Activated T-helper 2 cell treated with anti-CD3 and anti-CD28 coated beads, Interferon-gamma antibody, Interleukin-2, Interleukin-4, amounts not matched to agents 10 μg/mL and 5 μg/mL and 100 μg/mL, durations not matched to agents 14 hours and 24 hours and 36 hours (primary cell): Measurements from ENCODE around the gene NSD2. TPM values are rescaled to one million over a fixed set of nuclear protein-coding genes. Genes with fewer than 3 reads are reported as not detected.

Experiments used
- DNase-seq: peaks from one replicate; pipeline ENCODE4 v3.0.0; 2021; ENCODE audit warnings: low spot score
- H3K27ac Mint-ChIP-seq: one replicate; pipeline ENCODE4 v1.8.0; 2021; ENCODE audit warnings: mixed read lengths
- H3K27me3 Mint-ChIP-seq: one replicate; pipeline ENCODE4 v1.8.0; 2021; ENCODE audit warnings: low read depth, mixed read lengths
- H3K36me3 Mint-ChIP-seq: one replicate; pipeline ENCODE4 v1.8.0; 2021; ENCODE audit warnings: low read depth, mixed read lengths
- H3K4me1 Mint-ChIP-seq: one replicate; pipeline ENCODE4 v1.8.0; 2021; ENCODE audit warnings: low read depth, mixed read lengths
- H3K4me3 Mint-ChIP-seq: one replicate; pipeline ENCODE4 v1.8.0; 2021; ENCODE audit warnings: low read depth, mild to moderate bottlenecking, moderate library complexity, mixed read lengths
- H3K9me3 Mint-ChIP-seq: one replicate; pipeline ENCODE4 v1.8.0; 2021; ENCODE audit warnings: mixed read lengths
- intact Hi-C: fragments of 100-400 bp; cut with micrococcal nuclease; formaldehyde crosslinking; loops from one replicate; pipeline ENCODE4 v1.15.1; 2023
- total RNA-seq: library from RNA; stranded (reverse); gene quantifications from 2 replicates; pipeline ENCODE4 v1.2.3, GENCODE V29; 2022

The NSD2 gene
- total RNA-seq, 1 donor from 2014 or later, result 208 TPM

GRCh38 chr4:1964971-1965370, 93.8 kb downstream of the NSD2 start:
- H3K36me3 Mint-ChIP-seq, result peaks cover 91% of the 10 kb centered on the region
- H3K27ac Mint-ChIP-seq, result no peak overlapping the region
- DNase-seq, result no peak
- intact Hi-C loops, result no loop called here
- no peak overlapping the region for H3K4me3 Mint-ChIP-seq
- no peaks in the 10 kb centered on the region for H3K9me3 Mint-ChIP-seq
- peaks cover 3% of the 10 kb centered on the region for H3K4me1 Mint-ChIP-seq
- no peaks in the 10 kb centered on the region for H3K27me3 Mint-ChIP-seq

GRCh38 chr4:1967512-1968149, 96.4 kb downstream of the NSD2 start:
- H3K27me3 Mint-ChIP-seq, result no peaks in the 10 kb centered on the region
- H3K4me3 Mint-ChIP-seq, result no peak overlapping the region
- intact Hi-C loops, result no loop called here
- peaks cover 85% of the 10 kb centered on the region for H3K36me3 Mint-ChIP-seq
- H3K4me1 Mint-ChIP-seq, result peaks cover 3% of the 10 kb centered on the region
- H3K27ac Mint-ChIP-seq, result peak overlapping the region; percentile 40
- DNase-seq, result no peak
- H3K9me3 Mint-ChIP-seq, result no peaks in the 10 kb centered on the region

GRCh38 chr4:1968686-1969295, 97.6 kb downstream of the NSD2 start:
- no peak overlapping the region for H3K4me3 Mint-ChIP-seq
- intact Hi-C loops, result no loop called here
- H3K4me1 Mint-ChIP-seq, result no peaks in the 10 kb centered on the region
- DNase-seq, result no peak
- no peak overlapping the region for H3K27ac Mint-ChIP-seq
- peaks cover 82% of the 10 kb centered on the region for H3K36me3 Mint-ChIP-seq
- H3K27me3 Mint-ChIP-seq, result no peaks in the 10 kb centered on the region
- no peaks in the 10 kb centered on the region for H3K9me3 Mint-ChIP-seq

- Mint-ChIP-seq H3K27ac (peak overlapping the region; percentile 1), H3K36me3 (peaks cover 81% of the 10 kb centered on the region)
- intact Hi-C loops, result no loop called here
Measured at GRCh38 chr4:1969928-1970723, 98.9 kb downstream of the NSD2 start.

GRCh38 chr4:1970926-1971325, 99.7 kb downstream of the NSD2 start:
- Mint-ChIP-seq H3K27me3 (no peaks in the 10 kb centered on the region), H3K27ac (no peak overlapping the region), H3K9me3 (no peaks in the 10 kb centered on the region), H3K4me1 (no peaks in the 10 kb centered on the region), H3K36me3 (peaks cover 80% of the 10 kb centered on the region), H3K4me3 (no peak overlapping the region)
- no peak for DNase-seq
- intact Hi-C loops, result no loop called here

More at GRCh38 chr4:1969928-1970723, 98.9 kb downstream of the NSD2 start:
- no peak for DNase-seq
- Mint-ChIP-seq H3K27me3 (no peaks in the 10 kb centered on the region), H3K4me1 (no peaks in the 10 kb centered on the region), H3K9me3 (no peaks in the 10 kb centered on the region), H3K4me3 (no peak overlapping the region)

GRCh38 chr4:1971456-1972200, 100.4 kb downstream of the NSD2 start:
- no peak for DNase-seq
- H3K27me3 Mint-ChIP-seq, result no peaks in the 10 kb centered on the region
- H3K4me3 Mint-ChIP-seq, result no peak overlapping the region
- H3K9me3 Mint-ChIP-seq, result no peaks in the 10 kb centered on the region
- no peak overlapping the region for H3K27ac Mint-ChIP-seq
- no peaks in the 10 kb centered on the region for H3K4me1 Mint-ChIP-seq
- H3K36me3 Mint-ChIP-seq, result peaks cover 81% of the 10 kb centered on the region
- intact Hi-C loops, result no loop called here

- no peak overlapping the region for H3K4me3 Mint-ChIP-seq
- intact Hi-C loops, result no loop called here
- H3K36me3 Mint-ChIP-seq, result peaks cover 81% of the 10 kb centered on the region
- DNase-seq, result no peak
- no peak overlapping the region for H3K27ac Mint-ChIP-seq
- H3K9me3 Mint-ChIP-seq, result no peaks in the 10 kb centered on the region
- no peaks in the 10 kb centered on the region for H3K27me3 Mint-ChIP-seq
- H3K4me1 Mint-ChIP-seq, result no peaks in the 10 kb centered on the region
Measured at GRCh38 chr4:1972414-1972813, 101.2 kb downstream of the NSD2 start.

GRCh38 chr4:1973218-1973617, 102.0 kb downstream of the NSD2 start:
- DNase-seq, result no peak

GRCh38 chr4:1973661-1974060, 102.5 kb downstream of the NSD2 start:
- no peak overlapping the region for H3K27ac Mint-ChIP-seq
- H3K36me3 Mint-ChIP-seq, result peaks cover 78% of the 10 kb centered on the region
- no peak for DNase-seq
- H3K27me3 Mint-ChIP-seq, result no peaks in the 10 kb centered on the region
- no peaks in the 10 kb centered on the region for H3K4me1 Mint-ChIP-seq
- no peak overlapping the region for H3K4me3 Mint-ChIP-seq
- intact Hi-C loops, result no loop called here
- no peaks in the 10 kb centered on the region for H3K9me3 Mint-ChIP-seq

More at GRCh38 chr4:1973218-1973617, 102.0 kb downstream of the NSD2 start:
- H3K9me3 Mint-ChIP-seq, result no peaks in the 10 kb centered on the region
- H3K36me3 Mint-ChIP-seq, result peaks cover 78% of the 10 kb centered on the region
- H3K4me1 Mint-ChIP-seq, result no peaks in the 10 kb centered on the region
- H3K27me3 Mint-ChIP-seq, result no peaks in the 10 kb centered on the region
- no peak overlapping the region for H3K27ac Mint-ChIP-seq
- intact Hi-C loops, result no loop called here
- no peak overlapping the region for H3K4me3 Mint-ChIP-seq

GRCh38 chr4:1974840-1975239, 103.6 kb downstream of the NSD2 start:
- H3K27me3 Mint-ChIP-seq, result no peaks in the 10 kb centered on the region
- H3K36me3 Mint-ChIP-seq, result peaks cover 78% of the 10 kb centered on the region
- DNase-seq, result no peak
- H3K9me3 Mint-ChIP-seq, result no peaks in the 10 kb centered on the region
- no peak overlapping the region for H3K4me3 Mint-ChIP-seq
- intact Hi-C loops, result no loop called here
- no peak overlapping the region for H3K27ac Mint-ChIP-seq
- no peaks in the 10 kb centered on the region for H3K4me1 Mint-ChIP-seq

- DNase-seq, result no peak
- Mint-ChIP-seq H3K27me3 (no peaks in the 10 kb centered on the region), H3K4me3 (no peak overlapping the region), H3K36me3 (peaks cover 78% of the 10 kb centered on the region), H3K9me3 (no peaks in the 10 kb centered on the region), H3K4me1 (no peaks in the 10 kb centered on the region), H3K27ac (peak overlapping the region; percentile 5)
- intact Hi-C loops, result no loop called here
Measured at GRCh38 chr4:1975391-1975801, 104.2 kb downstream of the NSD2 start.

GRCh38 chr4:1975880-1976279, 104.7 kb downstream of the NSD2 start:
- Mint-ChIP-seq H3K4me3 (no peak overlapping the region), H3K27ac (peak overlapping the region; percentile 5), H3K9me3 (no peaks in the 10 kb centered on the region), H3K36me3 (peaks cover 78% of the 10 kb centered on the region), H3K4me1 (no peaks in the 10 kb centered on the region), H3K27me3 (no peaks in the 10 kb centered on the region)
- no peak for DNase-seq
- intact Hi-C loops, result no loop called here
